ENCODE measurements around the gene WDR35.

DNA sequence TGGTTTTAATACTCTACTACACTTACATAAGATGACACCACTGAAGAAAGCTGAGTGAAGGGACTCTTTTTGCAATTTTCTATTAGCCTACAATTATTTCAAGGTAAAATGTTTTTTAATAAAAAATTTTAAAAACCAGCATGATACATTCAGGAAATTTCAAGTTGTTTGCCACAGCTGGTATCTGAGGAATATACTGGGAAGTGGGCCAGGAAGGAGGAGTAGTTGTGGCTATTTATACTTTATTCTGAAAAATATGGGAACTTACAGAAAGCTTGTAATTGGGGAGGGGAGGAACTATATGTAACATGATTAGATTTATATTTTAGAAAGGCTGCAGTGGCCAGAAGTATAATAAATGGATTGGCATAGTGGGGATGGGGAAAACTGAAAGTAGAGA, 40.8 kb downstream of the WDR35 start:
- TF ChIP-seq, protein P1, sequence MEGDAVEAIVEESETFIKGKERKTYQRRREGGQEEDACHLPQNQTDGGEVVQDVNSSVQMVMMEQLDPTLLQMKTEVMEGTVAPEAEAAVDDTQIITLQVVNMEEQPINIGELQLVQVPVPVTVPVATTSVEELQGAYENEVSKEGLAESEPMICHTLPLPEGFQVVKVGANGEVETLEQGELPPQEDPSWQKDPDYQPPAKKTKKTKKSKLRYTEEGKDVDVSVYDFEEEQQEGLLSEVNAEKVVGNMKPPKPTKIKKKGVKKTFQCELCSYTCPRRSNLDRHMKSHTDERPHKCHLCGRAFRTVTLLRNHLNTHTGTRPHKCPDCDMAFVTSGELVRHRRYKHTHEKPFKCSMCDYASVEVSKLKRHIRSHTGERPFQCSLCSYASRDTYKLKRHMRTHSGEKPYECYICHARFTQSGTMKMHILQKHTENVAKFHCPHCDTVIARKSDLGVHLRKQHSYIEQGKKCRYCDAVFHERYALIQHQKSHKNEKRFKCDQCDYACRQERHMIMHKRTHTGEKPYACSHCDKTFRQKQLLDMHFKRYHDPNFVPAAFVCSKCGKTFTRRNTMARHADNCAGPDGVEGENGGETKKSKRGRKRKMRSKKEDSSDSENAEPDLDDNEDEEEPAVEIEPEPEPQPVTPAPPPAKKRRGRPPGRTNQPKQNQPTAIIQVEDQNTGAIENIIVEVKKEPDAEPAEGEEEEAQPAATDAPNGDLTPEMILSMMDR (IDR thresholded peaks at IDR 0.05): no peak
- TF ChIP-seq POLR2A (IDR thresholded peaks at IDR 0.05) (no peak), EP300 (IDR thresholded peaks at IDR 0.05) (no peak)

Data from sigmoid colon (tissue), 4 donors.